Caki2 (cell line): Measurements from ENCODE around the gene SREBF1. TPM values are rescaled to one million over a fixed set of nuclear protein-coding genes. Genes with fewer than 3 reads are reported as not detected.
A peak's percentile ranks its signal among the peaks of the same experiment; 100 is the strongest.

Experiments
- DNase-seq: peaks from one replicate; pipeline ENCODE4 v3.0.0-alpha.2; 2015; ENCODE audit warnings: low read depth
- in situ Hi-C: cut with HindIII; loops from 2 replicates; pipeline ENCODE4 v1.10.0; 2016; ENCODE audit warnings: low sequenced_read_pairs, low pct_unique_long_range_greater_than_20kb, mixed read lengths
- total RNA-seq: library from RNA; depleted of rRNA; stranded (reverse); fragments of >200 nt; shearing (Covaris generic); gene quantifications from 2 replicates; pipeline ENCODE4 v1.2.3, GENCODE V29; 2014; ENCODE audit warnings: low replicate concordance; rRNA removed

The SREBF1 gene
- total RNA-seq: 33.9 and 59.6 TPM in 2 replicates

GRCh38 chr17:17836818-17837379 is at the start of gene SREBF1:
TSS of gene SREBF1 (minus strand) at chr17:17836986. CDS start at chr17:17836817, 169 bp downstream.
- peak; percentile 66 for DNase-seq
- in situ Hi-C loops: no loop called here

- no peak for DNase-seq
- in situ Hi-C loops: no loop called here
Measured at GRCh38 chr17:17886226-17886625, 49.4 kb upstream of the SREBF1 start.

GRCh38 chr17:17884391-17885357 is 47.9 kb upstream of the SREBF1 start:
- in situ Hi-C loops: no loop called here
- no peak for DNase-seq

GRCh38 chr17:17883801-17884200 is 47.0 kb upstream of the SREBF1 start:
- no peak for DNase-seq
- in situ Hi-C loops: no loop called here

GRCh38 chr17:17882082-17882581 is 45.3 kb upstream of the SREBF1 start:
- no peak for DNase-seq
- in situ Hi-C loops: no loop called here

GRCh38 chr17:17880577-17881196 is 43.9 kb upstream of the SREBF1 start:
- in situ Hi-C loops: no loop called here
- no peak for DNase-seq

GRCh38 chr17:17877529-17878358 is 41.0 kb upstream of the SREBF1 start:
- in situ Hi-C loops: no loop called here
- peak; percentile 80 for DNase-seq

- in situ Hi-C loops: no loop called here
- DNase-seq: no peak
Measured at GRCh38 chr17:17876959-17877528, 40.3 kb upstream of the SREBF1 start.

GRCh38 chr17:17874478-17874877 is 37.7 kb upstream of the SREBF1 start:
- DNase-seq: no peak
- in situ Hi-C loops: no loop called here

GRCh38 chr17:17873450-17873991 is 36.7 kb upstream of the SREBF1 start:
- in situ Hi-C loops: no loop called here

GRCh38 chr17:17872547-17873345 is 36.0 kb upstream of the SREBF1 start:
- in situ Hi-C loops: no loop called here
- DNase-seq: no peak

More at GRCh38 chr17:17873450-17873991, 36.7 kb upstream of the SREBF1 start:
- DNase-seq: no peak

- in situ Hi-C loops: no loop called here
- no peak for DNase-seq
Measured at GRCh38 chr17:17871913-17872312, 35.1 kb upstream of the SREBF1 start.

GRCh38 chr17:17870247-17870646 is 33.5 kb upstream of the SREBF1 start:
- in situ Hi-C loops: no loop called here
- DNase-seq: no peak

GRCh38 chr17:17868641-17869522 is 32.1 kb upstream of the SREBF1 start:
- no peak for DNase-seq
- in situ Hi-C loops: no loop called here

- DNase-seq: no peak
- in situ Hi-C loops: no loop called here
Measured at GRCh38 chr17:17866897-17867296, 30.1 kb upstream of the SREBF1 start.

GRCh38 chr17:17866425-17866824 is 29.6 kb upstream of the SREBF1 start:
- no peak for DNase-seq
- in situ Hi-C loops: no loop called here
